Neuronal stem cell (in vitro differentiated cells): ENCODE results near the gene CYP11A1.

Experiments used
- DNase-seq: peaks from one replicate; pipeline ENCODE4 v3.0.0-alpha.2; 2013; ENCODE audit warnings: low spot score
- H2AFZ ChIP-seq: one replicate; pipeline ENCODE4 v1.6.1; 2013; ENCODE audit warnings: mild to moderate bottlenecking, low read length, inconsistent platforms
- H2AK5ac ChIP-seq: 2 replicates; pipeline ENCODE4 v1.6.1; 2013; ENCODE audit warnings: low read depth, mild to moderate bottlenecking, inconsistent platforms, low read length, moderate library complexity, mixed read lengths
- H2BK120ac ChIP-seq: 2 replicates; pipeline ENCODE4 v1.6.1; 2013; ENCODE audit warnings: low read depth, mild to moderate bottlenecking, inconsistent platforms, low read length, moderate library complexity, mixed read lengths
- H2BK12ac ChIP-seq: one replicate; pipeline ENCODE4 v1.6.1; 2013; ENCODE audit warnings: low read length, inconsistent platforms
- H2BK15ac ChIP-seq: 2 replicates; pipeline ENCODE4 v1.6.1; 2013; ENCODE audit warnings: mild to moderate bottlenecking, low read length, inconsistent platforms, mixed read lengths
- H2BK5ac ChIP-seq: one replicate; pipeline ENCODE4 v1.6.1; 2013; ENCODE audit warnings: inconsistent platforms, mild to moderate bottlenecking, low read length, moderate library complexity
- H3K14ac ChIP-seq: one replicate; pipeline ENCODE4 v1.6.1; 2013; ENCODE audit warnings: low read length, inconsistent platforms
- H3K18ac ChIP-seq: 2 replicates; pipeline ENCODE4 v1.6.1; 2013; ENCODE audit warnings: low read length, inconsistent platforms
- H3K23ac ChIP-seq: 2 replicates; pipeline ENCODE4 v1.6.1; 2013; ENCODE audit warnings: low read depth, mild to moderate bottlenecking, mixed read lengths, low read length, inconsistent platforms; ENCODE audit not compliant: poor library complexity
- H3K27ac ChIP-seq: replicated peaks from 3 replicates; pipeline ENCODE4 v1.5.1; 2013; ENCODE audit warnings: low read length, inconsistent platforms
- H3K27me3 ChIP-seq, 3 experiments: 2 replicates each; pipeline ENCODE4 v1.6.1; 2013; ENCODE audit warnings: low read length in 3 of 3, mild to moderate bottlenecking in 2 of 3, inconsistent platforms in 1 of 3, low read depth in 1 of 3, mixed read lengths in 1 of 3, moderate library complexity in 1 of 3; ENCODE audit not compliant: control insufficient read depth in 3 of 3, insufficient read depth in 3 of 3
- H3K36me3 ChIP-seq, 2 donors: replicated peaks in 1 of 2; 2 replicates each; pipeline ENCODE4 v1.6.1; 2013; ENCODE audit warnings: low read length in 2 of 2; ENCODE audit not compliant: control insufficient read depth in 2 of 2, insufficient read depth in 2 of 2
- H3K4ac ChIP-seq: 2 replicates; pipeline ENCODE4 v1.6.1; 2013; ENCODE audit warnings: inconsistent platforms, mild to moderate bottlenecking, low read length, moderate library complexity
- H3K4me1 ChIP-seq, 2 donors: 1 replicate in 1 of 2; 2 replicates in 1 of 2; pipeline ENCODE4 v1.6.1; 2013; ENCODE audit warnings: low read length in 2 of 2, low read depth in 1 of 2; ENCODE audit not compliant: control insufficient read depth in 2 of 2, insufficient read depth in 1 of 2
- H3K4me2 ChIP-seq: one replicate; pipeline ENCODE4 v1.6.1; 2013; ENCODE audit warnings: mild to moderate bottlenecking, low read length, inconsistent platforms; ENCODE audit not compliant: insufficient read depth, poor library complexity, severe bottlenecking
- H3K4me3 ChIP-seq, 2 donors: 2 replicates each; pipeline ENCODE4 v1.5.1; 2013; ENCODE audit warnings: low read length in 2 of 2, mild to moderate bottlenecking in 2 of 2, inconsistent platforms in 1 of 2, moderate library complexity in 1 of 2
- H3K79me1 ChIP-seq: one replicate; pipeline ENCODE4 v1.6.1; 2013; ENCODE audit warnings: low read depth, mild to moderate bottlenecking, inconsistent platforms, low read length, moderate library complexity
- H3K9ac ChIP-seq: one replicate; pipeline ENCODE4 v1.6.1; 2013; ENCODE audit warnings: mild to moderate bottlenecking, low read depth, low read length, inconsistent platforms; ENCODE audit not compliant: poor library complexity
- H3K9me3 ChIP-seq, 2 donors: replicated peaks in 1 of 2; 2 replicates each; pipeline versions ENCODE3 to v1.6.1; 2013; ENCODE audit warnings: low read length in 2 of 2, mild to moderate bottlenecking in 2 of 2, inconsistent platforms in 1 of 2, low read depth in 1 of 2, mixed read lengths in 1 of 2, moderate library complexity in 1 of 2; ENCODE audit not compliant: control insufficient read depth in 2 of 2, insufficient read depth in 1 of 2
- H4K8ac ChIP-seq: one replicate; pipeline ENCODE4 v1.6.1; 2013; ENCODE audit warnings: low read depth, mild to moderate bottlenecking, inconsistent platforms, low read length, moderate library complexity
- H4K91ac ChIP-seq: one replicate; pipeline ENCODE4 v1.6.1; 2013; ENCODE audit warnings: low read length, low read depth, mild to moderate bottlenecking, inconsistent platforms; ENCODE audit not compliant: poor library complexity
- WGBS, 2 donors: extraction: QIAGEN DNeasy Blood & Tissue Kit; methylation state at CpG; one replicate each; pipeline ENCODE4 v1.1.7; 2013; ENCODE audit warnings: missing lambda C conversion rate in 2 of 2, mixed read lengths in 1 of 2; ENCODE audit not compliant: insufficient read length in 2 of 2, insufficient replicate concordance in 1 of 2; ENCODE audit errors: extremely low coverage in 2 of 2; 5-methylcytosine and 5-hydroxymethylcytosine counted together

Gene CYP11A1

DNA sequence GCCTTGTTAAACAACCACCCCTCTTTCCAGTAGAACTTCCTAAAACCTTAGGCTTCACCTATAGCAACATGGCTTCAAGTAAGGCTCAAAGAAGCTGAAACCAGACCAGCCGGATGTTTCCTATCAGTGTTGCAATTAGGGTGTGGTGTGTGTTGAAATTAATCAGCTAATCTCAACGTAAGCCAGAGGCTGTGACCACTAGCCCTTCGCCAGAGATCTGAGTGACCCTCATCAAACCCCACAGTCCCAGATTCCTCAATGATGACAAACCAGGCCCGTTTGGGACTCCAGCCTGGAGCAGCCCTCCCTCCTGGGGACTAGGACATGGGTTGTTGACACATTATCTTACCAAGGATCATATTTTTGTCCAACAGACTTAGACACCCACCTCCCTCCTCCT lies 27.3 kb downstream of the CYP11A1 start:
- H3K36me3 ChIP-seq: no peaks in the 10 kb centered on the region
- no peak overlapping the region for H2BK12ac ChIP-seq
- H2BK120ac ChIP-seq: no peak overlapping the region
- peaks cover 0 to 6% (median 0%) of the 10 kb centered on the region in 3 experiments for H3K27me3 ChIP-seq
- no peak for DNase-seq
- WGBS, 2 donors: no CpG with 5 or more reads among the region's 4 CpGs
- peaks cover 0 to 4% of the 10 kb centered on the region in 2 donors for H3K9me3 ChIP-seq
- no peak overlapping the region for H2AK5ac ChIP-seq
- no peak overlapping the region for H4K8ac ChIP-seq
- no peak overlapping the region for H3K18ac ChIP-seq
- H3K4me3 ChIP-seq: no peak overlapping the region
- no peak overlapping the region for H3K14ac ChIP-seq
- no peak overlapping the region for H4K91ac ChIP-seq
- no peak overlapping the region for H2BK15ac ChIP-seq
- no peak overlapping the region for H2BK5ac ChIP-seq
- H2AFZ ChIP-seq: no peak overlapping the region
- peaks cover under 1 to 2% of the 10 kb centered on the region in 2 donors for H3K4me1 ChIP-seq
- no peak overlapping the region for H3K23ac ChIP-seq
- H3K4ac ChIP-seq: no peak overlapping the region
- H3K79me1 ChIP-seq: no peaks in the 10 kb centered on the region
- H3K27ac ChIP-seq: no peak overlapping the region
- H3K4me2 ChIP-seq: no peak overlapping the region
- no peak overlapping the region for H3K9ac ChIP-seq

DNA sequence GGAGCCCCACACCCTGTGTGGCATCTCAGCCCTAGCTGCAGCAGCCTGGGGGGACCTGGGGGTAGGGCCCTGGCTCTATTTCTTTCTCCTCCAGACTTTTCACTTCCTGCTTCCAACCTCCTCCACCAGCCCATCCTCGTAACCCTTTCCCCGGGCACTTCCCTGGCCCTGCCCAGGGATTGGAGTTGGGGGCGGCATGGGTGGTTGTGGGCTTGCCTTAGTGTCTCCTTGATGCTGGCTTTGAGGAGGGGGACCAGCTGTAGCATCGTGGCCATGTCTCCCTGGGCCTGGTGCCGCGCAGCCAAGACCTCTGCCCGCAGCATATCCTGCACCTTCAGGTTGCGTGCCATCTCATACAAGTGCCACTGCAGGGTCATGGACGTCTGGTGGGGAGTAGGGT lies 28.1 kb downstream of the CYP11A1 start:
- Histone ChIP-seq H3K79me1 (no peaks in the 10 kb centered on the region), H3K4me1 (no peaks in the 10 kb centered on the region), H3K36me3 (no peaks in the 10 kb centered on the region), H3K18ac (peak overlapping the region; percentile 45), H2BK12ac (no peak overlapping the region), H2BK5ac (no peak overlapping the region), H3K9ac (no peak overlapping the region), H3K4ac (no peak overlapping the region), H2BK15ac (no peak overlapping the region), H3K27me3 (peaks cover 0 to 6% (median 0%) of the 10 kb centered on the region in 3 experiments), H4K8ac (no peak overlapping the region), H2AFZ (no peak overlapping the region), H4K91ac (no peak overlapping the region), H3K23ac (peak overlapping the region; percentile 61), H3K9me3 (peaks cover 2 to 4% of the 10 kb centered on the region in 2 donors), H2AK5ac (no peak overlapping the region), H3K4me3 (no peak overlapping the region), H3K27ac (no peak overlapping the region), H3K14ac (peak overlapping the region; percentile 74), H2BK120ac (no peak overlapping the region), H3K4me2 (no peak overlapping the region)
- DNase-seq: no peak
- no CpG with 5 or more reads among the region's 9 CpGs for WGBS, 2 donors

DNA sequence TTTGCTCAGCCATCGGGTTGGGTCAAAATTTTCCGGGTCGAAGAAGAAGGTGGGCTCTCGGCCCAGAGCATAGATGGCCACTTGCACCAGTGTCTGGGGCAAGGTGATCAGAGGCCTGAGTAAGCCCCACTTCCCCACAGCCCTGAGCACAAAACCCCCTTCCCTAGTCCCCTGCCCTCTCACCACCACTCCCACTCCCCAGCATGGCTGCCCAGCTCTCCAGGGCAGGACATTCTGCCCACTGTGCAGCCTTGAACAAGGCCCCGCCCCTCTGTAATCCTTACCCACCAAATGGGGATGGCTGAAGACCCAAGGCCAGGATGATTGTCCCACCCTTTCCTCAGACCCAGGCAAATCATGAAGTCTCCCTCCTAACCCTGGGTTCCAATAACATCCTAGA lies 28.8 kb downstream of the CYP11A1 start:
- WGBS, 2 donors: no CpG with 5 or more reads among the region's 5 CpGs
- no peak overlapping the region for H4K8ac ChIP-seq
- H2BK15ac ChIP-seq: no peak overlapping the region
- no peak overlapping the region for H3K27ac ChIP-seq
- no peak overlapping the region for H2AFZ ChIP-seq
- no peaks in the 10 kb centered on the region for H3K79me1 ChIP-seq
- H3K9me3 ChIP-seq: peaks cover under 1 to 5% of the 10 kb centered on the region in 2 donors
- no peak overlapping the region for H4K91ac ChIP-seq
- no peaks in the 10 kb centered on the region for H3K4me1 ChIP-seq
- no peak overlapping the region for H3K4me2 ChIP-seq
- no peak overlapping the region for H3K18ac ChIP-seq
- H3K14ac ChIP-seq: no peak overlapping the region
- no peak overlapping the region for H3K4ac ChIP-seq
- H3K23ac ChIP-seq: no peak overlapping the region
- H3K9ac ChIP-seq: no peak overlapping the region
- H2BK12ac ChIP-seq: no peak overlapping the region
- no peak for DNase-seq
- H3K27me3 ChIP-seq: peaks cover 0 to 9% (median 0%) of the 10 kb centered on the region in 3 experiments
- H2BK120ac ChIP-seq: no peak overlapping the region
- no peak overlapping the region for H2BK5ac ChIP-seq
- H3K4me3 ChIP-seq: no peak overlapping the region
- no peaks in the 10 kb centered on the region for H3K36me3 ChIP-seq
- H2AK5ac ChIP-seq: peak overlapping the region; percentile 25

DNA sequence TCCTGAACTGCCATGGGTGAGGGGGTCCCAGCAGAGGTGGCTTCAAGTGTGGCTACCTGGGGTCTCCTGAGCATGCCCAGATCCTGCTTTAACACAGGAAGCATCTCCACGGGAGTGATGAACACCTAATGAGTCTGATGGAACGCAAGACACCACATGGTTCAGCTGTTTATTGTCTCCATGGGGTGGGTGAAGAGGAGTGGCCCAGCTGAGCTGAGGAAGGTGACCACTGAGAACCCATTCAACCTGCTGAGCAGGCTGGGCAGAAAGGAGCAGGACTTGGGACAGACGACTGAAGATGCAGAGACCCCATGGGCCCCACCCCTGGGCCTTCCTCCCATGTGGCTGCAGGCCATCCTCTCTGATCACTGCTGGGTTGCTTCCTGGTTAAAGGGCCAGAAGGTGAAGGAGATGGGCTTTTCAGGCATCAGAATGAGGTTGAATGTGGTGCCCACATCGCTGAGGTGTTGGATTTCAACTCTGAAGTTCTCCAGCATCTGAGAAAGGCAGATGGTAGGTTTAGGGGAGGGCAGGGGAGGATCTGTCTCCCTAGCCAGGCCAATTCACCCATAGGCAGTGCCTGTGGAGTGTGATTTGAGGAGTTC lies 29.7 kb downstream of the CYP11A1 start:
- H2BK5ac ChIP-seq: no peak overlapping the region
- H2BK15ac ChIP-seq: no peak overlapping the region
- H3K4me3 ChIP-seq: no peak overlapping the region
- H2AK5ac ChIP-seq: no peak overlapping the region
- WGBS, 2 donors: no CpG with 5 or more reads among the region's 4 CpGs
- no peak overlapping the region for H4K91ac ChIP-seq
- no peaks in the 10 kb centered on the region for H3K4me1 ChIP-seq
- peaks cover 0 to 5% of the 10 kb centered on the region in 2 donors for H3K9me3 ChIP-seq
- no peak overlapping the region for H3K4me2 ChIP-seq
- H3K4ac ChIP-seq: no peak overlapping the region
- no peak overlapping the region for H3K23ac ChIP-seq
- no peak for DNase-seq
- no peak overlapping the region for H4K8ac ChIP-seq
- no peak overlapping the region for H3K9ac ChIP-seq
- no peak overlapping the region for H2BK120ac ChIP-seq
- no peak overlapping the region for H3K14ac ChIP-seq
- no peaks in the 10 kb centered on the region for H3K36me3 ChIP-seq
- no peak overlapping the region for H2AFZ ChIP-seq
- H3K27me3 ChIP-seq: peaks cover 0 to 10% (median 0%) of the 10 kb centered on the region in 3 experiments
- no peak overlapping the region for H2BK12ac ChIP-seq
- no peaks in the 10 kb centered on the region for H3K79me1 ChIP-seq
- no peak overlapping the region for H3K27ac ChIP-seq
- no peak overlapping the region for H3K18ac ChIP-seq
